Cardiac muscle cell (in vitro differentiated cells and primary cell): ENCODE measurements around the gene CYRIA. TPM values are rescaled to one million over a fixed set of nuclear protein-coding genes. Genes with fewer than 3 reads are reported as not detected.

Source experiments
- DNase-seq, 2 donors: peaks; one replicate each; pipeline versions ENCODE4 v3.0.0 to v3.0.0-alpha.2; 2010 to 2017; ENCODE audit warnings: low read depth in 1 of 2, low spot score in 1 of 2
- H3K27ac ChIP-seq: fragments of 200-600 bp; sonication (generic); 2 replicates; pipeline ENCODE4 v1.5.1; 2016
- H3K27me3 ChIP-seq: fragments of 200-600 bp; sonication (generic); 2 replicates; pipeline ENCODE4 v1.6.0; 2016; ENCODE audit warnings: control low read depth
- H3K36me3 ChIP-seq: fragments of 200-600 bp; sonication (generic); 2 replicates; pipeline ENCODE4 v1.5.1; 2016; ENCODE audit warnings: control low read depth
- H3K4me1 ChIP-seq: fragments of 200-600 bp; sonication (generic); 2 replicates; pipeline ENCODE4 v1.8.1; 2017; ENCODE audit warnings: low read depth, mild to moderate bottlenecking, mixed run types
- H3K4me3 ChIP-seq: fragments of 200-600 bp; sonication (generic); 2 replicates; pipeline ENCODE4 v1.5.1; 2016; ENCODE audit warnings: mild to moderate bottlenecking
- H3K9me3 ChIP-seq: fragments of 200-600 bp; sonication (generic); 2 replicates; pipeline ENCODE4 v1.5.1; 2017; ENCODE audit warnings: low read depth, mild to moderate bottlenecking, control low read depth
- polyA plus RNA-seq: library from polyadenylated mRNA; unstranded; fragments of >200 nt; fragmentation: Nextera tagmentation; extraction: Ambion mirVana; gene quantifications from 2 replicates; pipeline ENCODE4 v1.2.1, GENCODE V29; 2016
- total RNA-seq: library from RNA; depleted of rRNA; stranded (reverse); fragments of >200 nt; gene quantifications from 2 replicates; pipeline ENCODE4 v1.2.3, GENCODE V29; 2016
- TF ChIP-seq, protein P1 (sequence below): IDR thresholded peaks from 2 replicates; pipeline ENCODE4 v1.5.1; 2012; ENCODE audit warnings: low read depth, mild to moderate bottlenecking, low read length

The CYRIA gene
- total and polyA plus RNA-seq, 2 experiments from 2014 or later: 2.0 to 2.2 TPM

DNA sequence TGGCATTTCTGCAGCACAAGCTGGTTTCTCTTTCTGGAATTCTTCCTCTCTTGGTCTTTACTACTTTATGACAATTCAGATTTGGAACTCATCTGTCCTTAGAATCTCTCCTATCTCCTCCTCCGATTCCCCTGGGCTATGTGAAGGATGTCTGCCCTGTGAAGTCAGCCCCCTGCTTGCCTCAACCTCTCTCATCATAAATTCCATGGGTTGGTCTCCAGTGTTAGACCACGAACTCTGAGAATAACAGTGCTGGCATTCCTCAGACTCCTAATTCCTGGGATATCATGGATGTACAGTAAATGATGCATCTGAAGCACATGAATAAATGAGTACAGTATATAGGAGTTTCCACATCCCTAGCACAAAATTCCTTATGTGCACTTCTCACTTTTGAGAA, 21.0 kb upstream of the CYRIA start:
- no peak overlapping the region for H3K4me3 ChIP-seq
- no peaks in the 10 kb centered on the region for H3K4me1 ChIP-seq
- TF ChIP-seq, protein P1, sequence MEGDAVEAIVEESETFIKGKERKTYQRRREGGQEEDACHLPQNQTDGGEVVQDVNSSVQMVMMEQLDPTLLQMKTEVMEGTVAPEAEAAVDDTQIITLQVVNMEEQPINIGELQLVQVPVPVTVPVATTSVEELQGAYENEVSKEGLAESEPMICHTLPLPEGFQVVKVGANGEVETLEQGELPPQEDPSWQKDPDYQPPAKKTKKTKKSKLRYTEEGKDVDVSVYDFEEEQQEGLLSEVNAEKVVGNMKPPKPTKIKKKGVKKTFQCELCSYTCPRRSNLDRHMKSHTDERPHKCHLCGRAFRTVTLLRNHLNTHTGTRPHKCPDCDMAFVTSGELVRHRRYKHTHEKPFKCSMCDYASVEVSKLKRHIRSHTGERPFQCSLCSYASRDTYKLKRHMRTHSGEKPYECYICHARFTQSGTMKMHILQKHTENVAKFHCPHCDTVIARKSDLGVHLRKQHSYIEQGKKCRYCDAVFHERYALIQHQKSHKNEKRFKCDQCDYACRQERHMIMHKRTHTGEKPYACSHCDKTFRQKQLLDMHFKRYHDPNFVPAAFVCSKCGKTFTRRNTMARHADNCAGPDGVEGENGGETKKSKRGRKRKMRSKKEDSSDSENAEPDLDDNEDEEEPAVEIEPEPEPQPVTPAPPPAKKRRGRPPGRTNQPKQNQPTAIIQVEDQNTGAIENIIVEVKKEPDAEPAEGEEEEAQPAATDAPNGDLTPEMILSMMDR: no peak
- no peaks in the 10 kb centered on the region for H3K9me3 ChIP-seq
- H3K27me3 ChIP-seq: no peaks in the 10 kb centered on the region
- DNase-seq: no peak
- no peaks in the 10 kb centered on the region for H3K36me3 ChIP-seq
- no peak overlapping the region for H3K27ac ChIP-seq

DNA sequence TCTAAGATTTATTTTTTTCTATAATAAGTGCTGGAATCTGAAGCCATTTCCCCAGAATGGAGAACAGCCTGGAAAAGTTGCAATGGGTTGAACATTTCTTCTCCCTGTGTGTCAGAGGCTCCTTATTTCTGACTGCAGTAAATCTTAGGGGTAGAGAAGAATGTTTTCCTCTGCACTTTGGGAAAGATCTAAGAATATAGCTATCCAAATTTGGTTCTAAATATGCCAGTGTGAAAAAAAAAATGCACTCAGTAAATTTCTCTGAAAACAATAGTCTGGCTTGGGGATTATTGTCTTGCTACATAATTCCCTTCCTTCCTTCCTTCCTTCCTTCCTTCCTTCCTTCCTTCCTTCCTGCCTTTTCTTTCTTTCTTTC, 19.7 kb upstream of the CYRIA start:
- no peak overlapping the region for H3K27ac ChIP-seq
- TF ChIP-seq, protein P1: no peak
- no peaks in the 10 kb centered on the region for H3K27me3 ChIP-seq
- no peak overlapping the region for H3K4me3 ChIP-seq
- H3K9me3 ChIP-seq: no peaks in the 10 kb centered on the region
- no peaks in the 10 kb centered on the region for H3K36me3 ChIP-seq
- H3K4me1 ChIP-seq: no peaks in the 10 kb centered on the region
- DNase-seq: no peak

DNA sequence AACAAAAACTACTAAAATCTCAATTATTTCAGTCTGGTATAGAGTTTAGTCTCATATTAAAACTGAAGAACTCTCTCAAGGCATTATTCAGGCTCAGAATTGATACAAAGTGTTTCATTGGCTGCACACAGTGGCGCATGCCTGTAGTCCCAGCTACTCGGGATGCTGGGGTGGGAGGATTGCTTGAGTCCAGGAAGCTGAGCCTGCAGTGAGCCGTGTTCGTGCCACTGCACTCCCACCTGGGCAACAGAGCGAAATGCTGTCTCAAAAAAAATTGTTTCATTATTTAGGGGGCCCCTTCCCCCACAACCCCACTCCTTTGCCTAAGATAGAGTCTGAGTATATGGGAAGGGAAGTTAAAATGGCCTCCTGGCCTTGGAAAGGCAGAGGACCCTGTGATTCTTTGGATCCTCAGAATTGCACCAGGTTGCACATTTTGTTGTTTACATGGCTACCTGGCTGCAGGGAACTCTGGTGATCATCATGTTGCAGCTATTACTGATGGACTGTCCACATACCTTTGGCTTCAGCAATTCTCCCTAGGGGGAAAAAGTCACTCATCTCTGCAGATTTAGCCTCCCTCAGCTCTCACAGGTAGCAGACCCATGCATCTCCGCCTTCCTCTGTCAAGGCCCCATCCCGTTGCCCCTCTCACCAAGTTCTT, 19.2 kb upstream of the CYRIA start:
- H3K9me3 ChIP-seq: no peaks in the 10 kb centered on the region
- no peaks in the 10 kb centered on the region for H3K4me1 ChIP-seq
- no peak overlapping the region for H3K4me3 ChIP-seq
- no peaks in the 10 kb centered on the region for H3K36me3 ChIP-seq
- no peaks in the 10 kb centered on the region for H3K27me3 ChIP-seq
- TF ChIP-seq, protein P1: no peak
- no peak overlapping the region for H3K27ac ChIP-seq
- DNase-seq: no peak

DNA sequence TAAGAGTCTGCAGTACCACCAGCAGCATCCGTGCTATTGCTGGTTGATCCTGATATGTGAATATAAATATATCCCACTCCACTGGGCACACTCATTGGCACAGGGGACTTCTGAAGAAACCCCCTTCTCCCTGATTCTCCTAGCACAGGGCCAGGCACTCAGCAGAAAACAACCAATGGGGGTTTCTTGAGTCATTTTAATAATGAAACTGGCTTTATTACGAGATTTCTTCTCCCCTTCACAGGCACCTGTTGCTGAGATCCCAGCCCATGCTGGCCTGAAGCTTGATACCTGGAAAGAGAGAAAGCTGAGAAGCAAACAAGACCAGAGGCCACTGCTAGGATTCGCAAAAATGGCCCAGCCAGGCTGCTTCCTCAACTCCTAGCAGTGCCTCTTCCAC, 17.9 kb upstream of the CYRIA start:
- H3K27ac ChIP-seq: no peak overlapping the region
- TF ChIP-seq, protein P1: no peak
- DNase-seq: no peak
- H3K36me3 ChIP-seq: no peaks in the 10 kb centered on the region
- no peaks in the 10 kb centered on the region for H3K4me1 ChIP-seq
- no peaks in the 10 kb centered on the region for H3K9me3 ChIP-seq
- H3K27me3 ChIP-seq: no peaks in the 10 kb centered on the region
- no peak overlapping the region for H3K4me3 ChIP-seq

DNA sequence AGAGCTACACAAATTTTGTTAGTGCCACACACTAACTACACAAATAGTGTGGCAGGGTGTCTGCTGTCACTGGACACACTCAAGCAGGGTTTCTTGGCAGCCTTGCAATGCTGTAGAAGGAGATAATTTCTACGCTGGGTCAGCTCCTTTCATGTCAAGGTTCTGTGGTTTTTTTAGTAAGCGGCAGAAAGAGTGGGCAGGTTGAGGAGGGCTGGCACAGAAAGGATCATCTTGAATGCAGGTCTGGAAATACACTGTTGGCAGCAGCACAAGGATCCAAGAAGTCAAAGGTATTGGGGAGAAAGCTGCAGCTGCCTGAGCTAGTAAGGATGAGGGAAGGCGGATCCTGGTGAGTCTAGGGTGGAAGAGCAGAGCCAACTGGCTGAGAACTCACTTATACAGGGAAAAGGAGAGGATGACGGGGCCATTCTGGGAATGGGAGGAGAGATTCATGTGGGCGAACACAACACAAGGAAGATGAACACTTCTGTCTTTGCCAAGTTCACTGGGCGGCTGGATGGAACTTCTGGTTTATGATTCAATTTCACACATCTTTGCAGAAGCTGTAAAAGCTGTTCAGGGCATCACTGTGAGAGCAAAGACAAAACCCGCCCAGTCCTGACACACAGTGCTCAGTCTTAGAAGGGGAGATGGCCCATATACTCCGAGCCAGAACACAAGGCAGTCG, 16.9 kb upstream of the CYRIA start:
- Histone ChIP-seq H3K27ac (no peak overlapping the region), H3K36me3 (no peaks in the 10 kb centered on the region), H3K4me1 (no peaks in the 10 kb centered on the region), H3K27me3 (no peaks in the 10 kb centered on the region), H3K9me3 (no peaks in the 10 kb centered on the region), H3K4me3 (no peak overlapping the region)
- no peak for DNase-seq
- TF ChIP-seq, protein P1: no peak
